Mammary epithelial cell (primary cell): ENCODE results near the gene TMEM82.

Experiments used
- EZH2 ChIP-seq: IDR thresholded peaks from 2 replicates; pipeline ENCODE4 v1.6.1; 2012; ENCODE audit warnings: low read length, inconsistent platforms, borderline replicate concordance
- TF ChIP-seq, protein P1 (sequence below), 2 donors: IDR thresholded peaks in 1 of 2; conservative IDR thresholded peaks in 1 of 2; 2 replicates each; pipeline ENCODE4 v1.5.1; 2011 to 2012; ENCODE audit warnings: inconsistent platforms in 2 of 2, low read length in 2 of 2, mild to moderate bottlenecking in 2 of 2, control low read depth in 1 of 2, low read depth in 1 of 2; ENCODE audit not compliant: insufficient read depth in 1 of 2; ENCODE audit errors: extremely low read depth in 1 of 2

- TF ChIP-seq, protein P1, sequence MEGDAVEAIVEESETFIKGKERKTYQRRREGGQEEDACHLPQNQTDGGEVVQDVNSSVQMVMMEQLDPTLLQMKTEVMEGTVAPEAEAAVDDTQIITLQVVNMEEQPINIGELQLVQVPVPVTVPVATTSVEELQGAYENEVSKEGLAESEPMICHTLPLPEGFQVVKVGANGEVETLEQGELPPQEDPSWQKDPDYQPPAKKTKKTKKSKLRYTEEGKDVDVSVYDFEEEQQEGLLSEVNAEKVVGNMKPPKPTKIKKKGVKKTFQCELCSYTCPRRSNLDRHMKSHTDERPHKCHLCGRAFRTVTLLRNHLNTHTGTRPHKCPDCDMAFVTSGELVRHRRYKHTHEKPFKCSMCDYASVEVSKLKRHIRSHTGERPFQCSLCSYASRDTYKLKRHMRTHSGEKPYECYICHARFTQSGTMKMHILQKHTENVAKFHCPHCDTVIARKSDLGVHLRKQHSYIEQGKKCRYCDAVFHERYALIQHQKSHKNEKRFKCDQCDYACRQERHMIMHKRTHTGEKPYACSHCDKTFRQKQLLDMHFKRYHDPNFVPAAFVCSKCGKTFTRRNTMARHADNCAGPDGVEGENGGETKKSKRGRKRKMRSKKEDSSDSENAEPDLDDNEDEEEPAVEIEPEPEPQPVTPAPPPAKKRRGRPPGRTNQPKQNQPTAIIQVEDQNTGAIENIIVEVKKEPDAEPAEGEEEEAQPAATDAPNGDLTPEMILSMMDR (conservative IDR thresholded peaks at IDR 0.05 in 1 of 2, IDR thresholded peaks at IDR 0.05 in 1 of 2; ENCODE audit: extremely low read depth in 1 of 2, insufficient read depth in 1 of 2, low read depth in 1 of 2, low read length in 2 of 2) = no peak
- no peak for TF ChIP-seq EZH2
These were observed 41.8 kb upstream of the TMEM82 start for GRCh38 chr1:15700508-15700907.
